K562 (cell line): ENCODE results near the gene GEMIN7. TPM values are rescaled to one million over a fixed set of nuclear protein-coding genes. Genes with fewer than 3 reads are reported as not detected.
A peak's percentile ranks its signal among the peaks of the same experiment; 100 is the strongest.

ENCODE experiments used
- ATAC-seq: fragments of 200-7000 bp; cut with Tn5 transposase; 3 replicates; pipeline ENCODE4 v1.9.1; 2020; ENCODE audit warnings: moderate library complexity
- BruUV-seq: library from RNA; stranded (reverse); fragments of 400-500 nt; replicated peaks from 2 replicates; lab custom pipeline; 2021; lab: Mats Ljungman, UMichigan
- CTCF ChIA-PET: fragments of 300-600 bp; formaldehyde crosslinking; extraction: SDS; loops from one replicate; lab custom pipeline; 2021; ENCODE audit warnings: low intra/inter-chr PET ratio; lab: Yijun Ruan, JAX
- POLR2A ChIA-PET: fragments of 300-600, 350-650 bp; sonication (Branson Sonifier 250); formaldehyde crosslinking; extraction: SDS; loops from one replicate; lab custom pipeline; 2021; ENCODE audit warnings: antibody characterized with exemption, inconsistent platforms; lab: Yijun Ruan, JAX
- DNase-seq, 4 experiments: peaks; one replicate each; pipeline versions ENCODE4 v3.0.0 to v3.0.0-alpha.2; 2011 to 2018; ENCODE audit warnings: low spot score in 3 of 4, mixed read lengths in 3 of 4; ENCODE audit errors: extremely low read depth in 1 of 4
- FAIRE-seq: peaks from 2 replicates; lab custom pipeline; 2011; peaks lifted over from hg19 to GRCh38; lab: Jason Lieb, UNC
- H2AFZ ChIP-seq: 2 replicates; pipeline ENCODE4 v1.6.0; 2011; ENCODE audit warnings: low read depth, low read length, control low read depth, inconsistent platforms
- H3K27ac ChIP-seq: fragments of 200-600 bp; 3 replicates; pipeline ENCODE4 v1.8.0; 2011; ENCODE audit warnings: low read depth, mild to moderate bottlenecking, control low read depth, inconsistent platforms, low read length, moderate library complexity, mixed read lengths; ENCODE audit errors: extremely low read depth
- H3K27me3 ChIP-seq, 2 experiments: fragments of 300-600 bp in 1 of 2; 2 replicates in 1 of 2; 3 replicates in 1 of 2; pipeline versions ENCODE4 v1.6.0 to v1.8.0; 2011; ENCODE audit warnings: inconsistent platforms in 2 of 2, low read length in 2 of 2, mild to moderate bottlenecking in 1 of 2, mixed read lengths in 1 of 2, moderate library complexity in 1 of 2; ENCODE audit not compliant: control insufficient read depth in 2 of 2, insufficient read depth in 2 of 2
- H3K36me3 ChIP-seq: fragments of 300-600 bp; 3 replicates; pipeline ENCODE4 v1.8.0; 2011; ENCODE audit warnings: mild to moderate bottlenecking, low read length, inconsistent platforms; ENCODE audit not compliant: control insufficient read depth, insufficient read depth
- H3K4me1 ChIP-seq, 2 experiments: fragments of 200-600 bp in 1 of 2; replicated peaks in 1 of 2; 2 replicates in 1 of 2; 3 replicates in 1 of 2; pipeline versions ENCODE4 v1.5.1 to v1.8.0; 2011; ENCODE audit warnings: inconsistent platforms in 2 of 2, low read length in 2 of 2, mild to moderate bottlenecking in 1 of 2, mixed read lengths in 1 of 2, moderate library complexity in 1 of 2; ENCODE audit not compliant: control insufficient read depth in 2 of 2, insufficient read depth in 2 of 2
- H3K4me2 ChIP-seq: 2 replicates; pipeline ENCODE4 v1.6.1; 2011; ENCODE audit warnings: low read length, control low read depth, inconsistent platforms, mixed read lengths; ENCODE audit not compliant: insufficient read depth
- H3K4me3 ChIP-seq: fragments of 200-600 bp; sonication (generic), shearing (Covaris generic); 2 replicates; pipeline ENCODE4 v1.5.1; 2016; ENCODE audit warnings: control low read depth, inconsistent platforms
- H3K79me2 ChIP-seq: fragments of 200-600 bp; 3 replicates; pipeline ENCODE4 v1.8.0; 2011; ENCODE audit warnings: low read length, inconsistent platforms; ENCODE audit not compliant: control insufficient read depth, insufficient read depth
- H3K9ac ChIP-seq, 2 experiments: 2 replicates each; pipeline versions ENCODE4 v1.6.0 to v1.6.1; 2011; ENCODE audit warnings: low read depth in 2 of 2, low read length in 2 of 2, control low read depth in 1 of 2, inconsistent platforms in 1 of 2, mild to moderate bottlenecking in 1 of 2, mixed read lengths in 1 of 2; ENCODE audit not compliant: insufficient read depth in 1 of 2
- H3K9me1 ChIP-seq: one replicate; pipeline ENCODE4 v1.6.0; 2011; ENCODE audit warnings: inconsistent platforms, mild to moderate bottlenecking, low read length, moderate library complexity; ENCODE audit not compliant: control insufficient read depth, insufficient read depth
- H3K9me3 ChIP-seq: replicated peaks from 2 replicates; pipeline ENCODE4 v1.5.1; 2011; ENCODE audit warnings: low read depth, low read length, inconsistent platforms; ENCODE audit not compliant: control insufficient read depth, insufficient read depth
- H4K20me1 ChIP-seq: replicated peaks from 2 replicates; pipeline ENCODE4 v1.6.1; 2011; ENCODE audit warnings: low read length, inconsistent platforms, mixed read lengths; ENCODE audit not compliant: control insufficient read depth, insufficient read depth
- CBX3 ChIP-seq, 2 experiments: IDR thresholded peaks; 1 replicate in 1 of 2; 2 replicates in 1 of 2; pipeline ENCODE4 v1.6.1; 2012; ENCODE audit warnings: inconsistent platforms in 2 of 2, low read length in 2 of 2, borderline replicate concordance in 1 of 2, control low read depth in 1 of 2
- GTF3C2 ChIP-seq: IDR thresholded peaks from 3 replicates; pipeline ENCODE4 v1.6.1; 2011; ENCODE audit warnings: borderline replicate concordance, mild to moderate bottlenecking, moderate library complexity; ENCODE audit not compliant: insufficient read length; ENCODE audit errors: extremely low read depth
- ID3 ChIP-seq, 2 experiments: fragments of 250-450 bp in 1 of 2; fragments of 450-650 bp in 1 of 2; sonication (Bioruptor Pico) in 1 of 2; IDR thresholded peaks; 2 replicates each; pipeline versions ENCODE4 v1.6.1 to v1.8.0; 2016 to 2021; ENCODE audit warnings: mild to moderate bottlenecking in 2 of 2, moderate library complexity in 2 of 2, missing compliant biosample characterization in 1 of 2, missing genetic modification characterization in 1 of 2
- KAT2B ChIP-seq: IDR thresholded peaks from one replicate; pipeline ENCODE4 v1.6.1; 2012; ENCODE audit warnings: low read depth, mild to moderate bottlenecking, control low read depth, inconsistent platforms, low read length, moderate library complexity
- MYBL2 ChIP-seq, 2 experiments: fragments of 450-650 bp in 1 of 2; sonication (generic) in 1 of 2; formaldehyde crosslinking in 1 of 2; IDR thresholded peaks; 2 replicates each; pipeline versions ENCODE4 v1.6.1 to v1.8.1; 2017 to 2022; ENCODE audit warnings: borderline replicate concordance in 1 of 2, inconsistent platforms in 1 of 2, low read depth in 1 of 2, mild to moderate bottlenecking in 1 of 2, missing genetic modification reagents in 1 of 2, moderate library complexity in 1 of 2
- NFRKB ChIP-seq: fragments of 450-650 bp; IDR thresholded peaks from 2 replicates; pipeline ENCODE4 v1.6.1; 2016; ENCODE audit warnings: low read depth
- POLR2G ChIP-seq: fragments of 200-400 bp; formaldehyde crosslinking; IDR thresholded peaks from 2 replicates; pipeline ENCODE4 v1.6.1; 2017; ENCODE audit warnings: low read depth, mild to moderate bottlenecking, antibody characterized with exemption, low read length, moderate library complexity
- PREB ChIP-seq: sonication (generic); formaldehyde crosslinking; IDR thresholded peaks from 2 replicates; pipeline ENCODE4 v1.8.1; 2023; ENCODE audit warnings: mild to moderate bottlenecking, missing genetic modification reagents
- RBBP5 ChIP-seq: fragments of 200-600 bp; sonication (generic); IDR thresholded peaks from 2 replicates; pipeline ENCODE4 v1.6.1; 2012; ENCODE audit warnings: borderline replicate concordance, mild to moderate bottlenecking, low read length, control low read depth, inconsistent platforms; ENCODE audit not compliant: insufficient read depth, poor library complexity, severe bottlenecking
- RBFOX2 ChIP-seq: fragments of 200-400 bp; formaldehyde crosslinking; IDR thresholded peaks from 2 replicates; pipeline ENCODE4 v1.6.1; 2017; ENCODE audit warnings: low read depth, mild to moderate bottlenecking, low read length, moderate library complexity
- TRIM28 ChIP-seq: fragments of 450-650 bp; IDR thresholded peaks from 2 replicates; pipeline ENCODE4 v1.6.1; 2017
- ZKSCAN8 ChIP-seq: fragments of 200-800 bp; sonication (Bioruptor generic); IDR thresholded peaks from 2 replicates; pipeline ENCODE4 v1.6.1; 2016; ENCODE audit warnings: missing genetic modification characterization, missing compliant biosample characterization
- ZNF212 ChIP-seq: fragments of 450-650 bp; formaldehyde crosslinking; IDR thresholded peaks from 2 replicates; pipeline ENCODE4 v1.4.0; 2020; ENCODE audit warnings: mild to moderate bottlenecking
- ZNF507 ChIP-seq: conservative IDR thresholded peaks from 2 replicates; pipeline ENCODE4 v1.6.1; 2017; ENCODE audit warnings: missing genetic modification characterization, missing compliant biosample characterization
- ZNF583 ChIP-seq: fragments of 250-450 bp; sonication (Bioruptor Pico); IDR thresholded peaks from 2 replicates; pipeline ENCODE4 v1.4.0; 2020
- ZNF79 ChIP-seq: fragments of 250-450 bp; sonication (Bioruptor Pico); IDR thresholded peaks from 2 replicates; pipeline ENCODE4 v1.4.0; 2020; ENCODE audit warnings: low read depth, mild to moderate bottlenecking, moderate library complexity
- WGBS: fragments of 100-300 bp; shearing (Covaris generic); methylation state at CpG from one replicate; pipeline ENCODE4 v1.1.6; 2016; ENCODE audit warnings: low coverage, mixed read lengths; ENCODE audit not compliant: insufficient coverage; ENCODE audit errors: missing lambda C conversion rate; 5-methylcytosine and 5-hydroxymethylcytosine counted together
- in situ Hi-C: fragments of 300-500 bp; cut with MboI; formaldehyde crosslinking; loops from 4 replicates; pipeline ENCODE4 v1.15.0; 2018; ENCODE audit warnings: inconsistent platforms, mixed read lengths
- intact Hi-C: fragments of 100-400 bp; cut with micrococcal nuclease; formaldehyde crosslinking; loops from 2 replicates; pipeline ENCODE4 v1.14.2; 2022
- polyA plus RNA-seq, 8 experiments: library from polyadenylated mRNA; depleted of rRNA in 4 of 8; stranded (reverse) in 5 of 8; unstranded in 3 of 8; fragments of >200 nt; fragmentation: Nextera tagmentation in 2 of 8; fragmentation: Illumina TruSeq in 1 of 8; extraction: Ambion mirVana in 2 of 8; extraction: Trizol in 1 of 8; gene quantifications; 2 replicates each; pipeline versions ENCODE4 v1.2.1 to v1.2.3, GENCODE V29; 2011 to 2014; ENCODE audit warnings: inconsistent platforms in 1 of 8, missing spikeins in 1 of 8
- total RNA-seq, 7 experiments: library from RNA; depleted of rRNA in 6 of 7; stranded (reverse); fragments of >200 nt in 6 of 7; fragmentation: Illumina TruSeq in 2 of 7; extraction: Trizol in 2 of 7; gene quantifications; 2 replicates each; pipeline versions ENCODE4 v1.2.1 to v1.2.3, GENCODE V29; 2011 to 2021; ENCODE audit warnings: low replicate concordance in 1 of 7

The GEMIN7 gene
- total and polyA plus RNA-seq, 9 of the 15 experiments (the other 6 are each of a cell fraction or from before 2014, with no cell fraction given) = 23.1 to 124 (median 54.9) TPM

GRCh38 chr19:45071969-45072790 is 6.9 kb upstream of the GEMIN7 start:
- in situ Hi-C loops (no loop called here), intact Hi-C loops (no loop called here)
- Histone ChIP-seq H3K4me1 (peaks cover 10 to 55% of the 10 kb centered on the region in 2 experiments), H3K9me1 (no peaks in the 10 kb centered on the region), H4K20me1 (peaks cover 7% of the 10 kb centered on the region; the same call in 1 of the 2 replicates), H2AFZ (no peak overlapping the region), H3K9ac (peak overlapping the region in 1 of 2 experiments; percentile 20; a peak in 2 of 4 replicates), H3K4me3 (no peak overlapping the region), H3K4me2 (no peak overlapping the region), H3K27ac (no peak overlapping the region), H3K79me2 (peaks cover 22% of the 10 kb centered on the region), H3K27me3 (no peaks in the 10 kb centered on the region), H3K36me3 (peaks cover 60% of the 10 kb centered on the region; the same call in 2 of the 3 replicates), H3K9me3 (no peaks in the 10 kb centered on the region)
- no peak for DNase-seq
- ATAC-seq = no peak
- ChIA-PET POLR2A (interaction anchor here (0.6 to 0.9 kb wide), 3 partner anchors 10 to 259 kb away, joined by 3 to 4 read pairs (median 3); no protein-coding TSS in a partner anchor), CTCF (no interaction called here)
- no TSS peak for BruUV-seq
- 86% methylated on average over 20 of the region's 34 CpGs for WGBS
- FAIRE-seq = no peak
- TF ChIP-seq MYBL2 (IDR thresholded peaks at IDR 0.05; ENCODE audit: low read depth) (no peak), MYBL2 (CRISPR knock-in tag; IDR thresholded peaks at IDR 0.05; ENCODE audit: borderline replicate concordance) (no peak), POLR2G (peak; percentile 71), RBBP5 (no peak), CBX3 (IDR thresholded peaks at IDR 0.05; ENCODE audit: borderline replicate concordance in 1 of 2, low read length in 2 of 2) (no peak), ZNF212 (no peak), TRIM28 (no peak), GTF3C2 (no peak), ZNF79 (CRISPR knock-in tag) (no peak), NFRKB (no peak), KAT2B (no peak), ZNF507 (tag) (no peak), PREB (CRISPR knock-in tag) (no peak), RBFOX2 (peak; percentile 10; the same call in 1 of the 2 replicates), ZKSCAN8 (CRISPR knock-in tag) (no peak), ZNF583 (CRISPR knock-in tag) (no peak), ID3 (CRISPR knock-in tag; IDR thresholded peaks at IDR 0.05) (no peak), ID3 (tag; IDR thresholded peaks at IDR 0.05) (no peak)
